Measurements from ENCODE around the gene LRP6. TPM values are rescaled to one million over a fixed set of nuclear protein-coding genes. Genes with fewer than 3 reads are reported as not detected.
"Not testable (repeated sequence)": the region's sequence is repeated elsewhere in the genome, so short reads cannot be mapped to it uniquely, and the experiment has no call there.

LRP6 gene
- total RNA-seq, 1 donor from 2014 or later, result 71.0 TPM

- no peak for DNase-seq (ENCODE audit: extremely low spot score in 2 of 2)
- H3K27ac ChIP-seq, result no peak overlapping the region
- H3K27me3 ChIP-seq, result no peaks in the 10 kb centered on the region
- no peaks in the 10 kb centered on the region for H3K4me1 ChIP-seq
- no peak overlapping the region for H3K4me3 ChIP-seq
- H3K9me3 ChIP-seq, result no peaks in the 10 kb centered on the region
- TF ChIP-seq CTCF (IDR thresholded peaks at IDR 0.05) (no peak), POLR2AphosphoS5 (IDR thresholded peaks at IDR 0.05; ENCODE audit: insufficient read depth in 1 of 2, low read depth in 1 of 2) (no peak), POLR2A (IDR thresholded peaks at IDR 0.05) (no peak)
- peaks cover 0 to 41% of the 10 kb centered on the region in 2 donors for H3K36me3 ChIP-seq
- intact Hi-C loops (cut with DNase I), result no loop called here
Observed at GRCh38 chr12:12126551-12126950, 140.3 kb downstream of the LRP6 start.

GRCh38 chr12:12123036-12123604 lies 143.7 kb downstream of the LRP6 start:
- H3K27me3 ChIP-seq, result no peaks in the 10 kb centered on the region
- H3K27ac ChIP-seq, result peak overlapping the region; percentile 34
- TF ChIP-seq POLR2A (IDR thresholded peaks at IDR 0.05) (no peak), POLR2AphosphoS5 (IDR thresholded peaks at IDR 0.05; ENCODE audit: insufficient read depth in 1 of 2, low read depth in 1 of 2) (no peak), CTCF (IDR thresholded peaks at IDR 0.05) (no peak)
- intact Hi-C loops (cut with DNase I), result no loop called here
- no peaks in the 10 kb centered on the region for H3K9me3 ChIP-seq
- H3K4me3 ChIP-seq, result no peak overlapping the region
- no peak for DNase-seq (ENCODE audit: extremely low spot score in 2 of 2)
- peaks cover 0 to 39% of the 10 kb centered on the region in 2 donors for H3K36me3 ChIP-seq
- no peaks in the 10 kb centered on the region for H3K4me1 ChIP-seq

GRCh38 chr12:12121061-12121460 lies 145.8 kb downstream of the LRP6 start:
- intact Hi-C loops (cut with DNase I), result no loop called here
- DNase-seq (ENCODE audit: extremely low spot score in 2 of 2), result no peak
- H3K4me1 ChIP-seq, result no peaks in the 10 kb centered on the region
- H3K4me3 ChIP-seq, result no peak overlapping the region
- peaks cover 0 to 36% of the 10 kb centered on the region in 2 donors for H3K36me3 ChIP-seq
- TF ChIP-seq CTCF (IDR thresholded peaks at IDR 0.05), result no peak
- no peak for TF ChIP-seq POLR2AphosphoS5 (IDR thresholded peaks at IDR 0.05; ENCODE audit: insufficient read depth in 1 of 2, low read depth in 1 of 2)
- no peak for TF ChIP-seq POLR2A (IDR thresholded peaks at IDR 0.05)
- H3K27ac ChIP-seq, result no peak overlapping the region
- H3K27me3 ChIP-seq, result no peaks in the 10 kb centered on the region
- H3K9me3 ChIP-seq, result no peaks in the 10 kb centered on the region

GRCh38 chr12:12116677-12117076 lies 150.2 kb downstream of the LRP6 start:
- Histone ChIP-seq H3K27ac (no peak overlapping the region), H3K4me1 (no peaks in the 10 kb centered on the region), H3K36me3 (peaks cover 0 to 8% of the 10 kb centered on the region in 2 donors), H3K27me3 (no peaks in the 10 kb centered on the region), H3K4me3 (no peak overlapping the region), H3K9me3 (no peaks in the 10 kb centered on the region)
- intact Hi-C loops (cut with DNase I), result no loop called here
- TF ChIP-seq POLR2A (IDR thresholded peaks at IDR 0.05), result no peak
- no peak for TF ChIP-seq CTCF (IDR thresholded peaks at IDR 0.05)
- no peak for DNase-seq (ENCODE audit: extremely low spot score in 2 of 2)

GRCh38 chr12:12115514-12115913 lies 151.3 kb downstream of the LRP6 start:
- Histone ChIP-seq H3K4me1 (no peaks in the 10 kb centered on the region), H3K27me3 (no peaks in the 10 kb centered on the region), H3K27ac (peak overlapping the region; percentile 12), H3K9me3 (no peaks in the 10 kb centered on the region), H3K4me3 (no peak overlapping the region), H3K36me3 (peaks cover 0 to under 1% of the 10 kb centered on the region in 2 donors)
- no peak for DNase-seq (ENCODE audit: extremely low spot score in 2 of 2)
- intact Hi-C loops (cut with DNase I), result no loop called here
- TF ChIP-seq POLR2AphosphoS5 (IDR thresholded peaks at IDR 0.05; ENCODE audit: insufficient read depth in 1 of 2, low read depth in 1 of 2) (no peak), POLR2A (IDR thresholded peaks at IDR 0.05) (no peak), CTCF (IDR thresholded peaks at IDR 0.05) (no peak)

- H3K4me1 ChIP-seq; H3K4me3 ChIP-seq; intact Hi-C loops (cut with DNase I): not testable (repeated sequence)
Observed at GRCh38 chr12:12110923-12111555, 155.8 kb downstream of the LRP6 start.

More at GRCh38 chr12:12110923-12111555, 155.8 kb downstream of the LRP6 start:
- not testable (repeated sequence) for H3K27me3 ChIP-seq; DNase-seq (ENCODE audit: extremely low spot score in 2 of 2); H3K36me3 ChIP-seq; H3K27ac ChIP-seq; H3K9me3 ChIP-seq
